GM12878 (cell line): ENCODE measurements around the gene CLEC17A. TPM values are rescaled to one million over a fixed set of nuclear protein-coding genes. Genes with fewer than 3 reads are reported as not detected.

ENCODE experiments used
- ASH2L ChIP-seq: fragments of 300-600, 200-600 bp; sonication (generic); IDR thresholded peaks from 2 replicates; pipeline ENCODE4 v1.6.1; 2017; ENCODE audit warnings: low read depth, mild to moderate bottlenecking, borderline replicate concordance
- ATF7 ChIP-seq: fragments of 450-650 bp; IDR thresholded peaks from 2 replicates; pipeline ENCODE4 v1.6.1; 2016; ENCODE audit warnings: low read depth, mild to moderate bottlenecking
- CBFB ChIP-seq: IDR thresholded peaks from 2 replicates; pipeline ENCODE4 v1.6.1; 2016; ENCODE audit warnings: antibody characterized with exemption, low read depth
- EED ChIP-seq: sonication (generic); IDR thresholded peaks from 2 replicates; pipeline ENCODE4 v1.6.1; 2016; ENCODE audit warnings: antibody characterized with exemption, low read depth
- EP300 ChIP-seq, 2 experiments: fragments of 150-350 bp in 1 of 2; IDR thresholded peaks; 2 replicates each; pipeline ENCODE4 v1.6.1; 2011 to 2012; ENCODE audit warnings: low read depth in 2 of 2, low read length in 2 of 2, borderline replicate concordance in 1 of 2, improper control_type of control experiment in 1 of 2, inconsistent platforms in 1 of 2; ENCODE audit not compliant: control insufficient read depth in 1 of 2
- EZH2 ChIP-seq: IDR thresholded peaks from 2 replicates; pipeline ENCODE4 v1.6.1; 2012; ENCODE audit warnings: low read depth, mild to moderate bottlenecking, control low read depth, inconsistent platforms, low read length, borderline replicate concordance; ENCODE audit not compliant: control insufficient read depth
- GABPA ChIP-seq: IDR thresholded peaks from 2 replicates; pipeline ENCODE4 v1.6.1; 2014; ENCODE audit warnings: antibody characterized with exemption, low read depth, mild to moderate bottlenecking, inconsistent platforms
- IKZF1 ChIP-seq: fragments of 450-650 bp; conservative IDR thresholded peaks from 2 replicates; pipeline ENCODE4 v1.6.1; 2017; ENCODE audit warnings: antibody characterized with exemption, mild to moderate bottlenecking
- IKZF2 ChIP-seq, 2 experiments: fragments of 450-650 bp; IDR thresholded peaks; 2 replicates each; pipeline ENCODE4 v1.6.1; 2017; ENCODE audit warnings: mild to moderate bottlenecking in 2 of 2, moderate library complexity in 2 of 2
- JUND ChIP-seq: IDR thresholded peaks from 2 replicates; pipeline ENCODE4 v1.6.1; 2012; ENCODE audit warnings: low read depth, mild to moderate bottlenecking, low read length, improper control_type of control experiment, moderate library complexity
- KDM1A ChIP-seq: fragments of 200-600 bp; sonication (generic); IDR thresholded peaks from 2 replicates; pipeline ENCODE4 v1.6.1; 2016; ENCODE audit warnings: borderline replicate concordance
- MEF2B ChIP-seq: fragments of 450-650 bp; IDR thresholded peaks from 2 replicates; pipeline ENCODE4 v1.6.1; 2018; ENCODE audit warnings: mild to moderate bottlenecking, moderate library complexity; ENCODE audit not compliant: partially characterized antibody, poor library complexity, severe bottlenecking
- MTA3 ChIP-seq: IDR thresholded peaks from 2 replicates; pipeline ENCODE4 v1.6.1; 2012; ENCODE audit warnings: low read length, inconsistent platforms, borderline replicate concordance
- NBN ChIP-seq: fragments of 450-650 bp; IDR thresholded peaks from 2 replicates; pipeline ENCODE4 v1.6.1; 2016
- NR2F1 ChIP-seq: fragments of 450-650 bp; conservative IDR thresholded peaks from 2 replicates; pipeline ENCODE4 v1.6.1; 2017; ENCODE audit warnings: mild to moderate bottlenecking
- POLR2AphosphoS2 ChIP-seq: IDR thresholded peaks from 2 replicates; pipeline ENCODE4 v1.6.1; 2011; ENCODE audit warnings: low read depth, mild to moderate bottlenecking, low read length, improper control_type of control experiment, moderate library complexity
- RUNX3 ChIP-seq: IDR thresholded peaks from 2 replicates; pipeline ENCODE4 v1.6.1; 2012; ENCODE audit warnings: low read length, inconsistent platforms
- SMC3 ChIP-seq: IDR thresholded peaks from 2 replicates; pipeline ENCODE4 v1.6.1; 2011; ENCODE audit warnings: low read length, improper control_type of control experiment, borderline replicate concordance
- SPI1 ChIP-seq: IDR thresholded peaks from 2 replicates; pipeline ENCODE4 v1.6.1; 2011; ENCODE audit warnings: low read depth, mild to moderate bottlenecking, low read length, moderate library complexity, borderline replicate concordance; ENCODE audit not compliant: insufficient read depth
- TCF12 ChIP-seq: IDR thresholded peaks from 2 replicates; pipeline ENCODE4 v1.6.1; 2011; ENCODE audit warnings: low read depth, mild to moderate bottlenecking, low read length
- ZNF24 ChIP-seq: fragments of 450-650 bp; IDR thresholded peaks from 2 replicates; pipeline ENCODE4 v1.6.1; 2017; ENCODE audit warnings: antibody characterized with exemption, mild to moderate bottlenecking
- polyA plus RNA-seq, 11 experiments: library from polyadenylated mRNA; depleted of rRNA in 4 of 11; unstranded in 6 of 11; stranded (reverse) in 5 of 11; fragments of >200 nt; fragmentation: Nextera tagmentation in 4 of 11; fragmentation: Illumina TruSeq in 1 of 11; extraction: Ambion mirVana in 4 of 11; extraction: Trizol in 1 of 11; gene quantifications; 1 replicate in 1 of 11; 2 replicates in 10 of 11; pipeline versions ENCODE4 v1.2.1 to v1.2.3, GENCODE V29; 2011 to 2016; ENCODE audit warnings: inconsistent platforms in 2 of 11, missing spikeins in 2 of 11, low read depth in 1 of 11
- total RNA-seq, 4 experiments: library from RNA; depleted of rRNA in 3 of 4; stranded (reverse); fragments of >200 nt in 3 of 4; fragmentation: Illumina TruSeq in 1 of 4; extraction: Trizol in 1 of 4; gene quantifications; 2 replicates each; pipeline versions ENCODE4 v1.2.1 to v1.2.3, GENCODE V29; 2013 to 2021
- TF ChIP-seq, protein P1 (sequence below): fragments of 450-650 bp; IDR thresholded peaks from 2 replicates; pipeline ENCODE4 v1.6.1; 2018; ENCODE audit warnings: mild to moderate bottlenecking, low read depth, moderate library complexity; ENCODE audit not compliant: partially characterized antibody
- TF ChIP-seq, protein P2 (sequence below): fragments of 450-650 bp; IDR thresholded peaks from 2 replicates; pipeline ENCODE4 v1.6.1; 2017; ENCODE audit warnings: low read depth, mild to moderate bottlenecking, moderate library complexity

The CLEC17A gene
- total and polyA plus RNA-seq, 10 of the 15 experiments (the other 5 are each of a cell fraction or from before 2014, with no cell fraction given) = 12.9 to 131 (median 97.3) TPM

DNA sequence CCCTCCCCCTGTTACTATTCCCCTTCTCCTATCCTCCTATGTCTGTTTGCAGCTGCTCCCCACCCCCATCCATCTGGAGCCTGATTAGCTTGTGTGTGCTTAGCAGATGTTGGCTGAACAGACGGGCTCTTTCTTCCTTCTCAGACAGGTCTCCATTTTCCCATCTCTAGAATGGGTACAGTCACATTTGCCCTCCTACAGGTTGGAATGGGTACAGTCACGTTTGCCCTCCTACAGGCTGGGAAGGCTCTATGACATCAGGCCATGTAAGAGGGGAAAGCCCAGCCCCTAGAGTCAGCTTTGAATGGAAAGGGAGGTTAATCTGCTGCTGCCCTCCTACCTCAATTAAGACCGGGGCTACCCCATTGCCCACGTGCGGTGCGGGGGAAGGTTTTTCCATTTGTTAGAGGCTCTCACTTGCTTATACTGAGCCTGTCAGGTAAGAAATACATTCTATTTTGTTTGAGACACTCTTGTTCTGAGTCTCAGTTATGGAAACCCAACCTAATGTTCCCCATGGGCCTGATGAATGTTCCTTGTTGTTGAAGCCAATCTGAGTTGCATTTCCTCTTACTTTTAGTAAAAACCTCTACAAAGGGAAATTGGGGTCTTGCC lies 2.2 kb upstream of the CLEC17A start (continued):
- TF ChIP-seq IKZF1 = peak; percentile 90
- TF ChIP-seq, protein P1, sequence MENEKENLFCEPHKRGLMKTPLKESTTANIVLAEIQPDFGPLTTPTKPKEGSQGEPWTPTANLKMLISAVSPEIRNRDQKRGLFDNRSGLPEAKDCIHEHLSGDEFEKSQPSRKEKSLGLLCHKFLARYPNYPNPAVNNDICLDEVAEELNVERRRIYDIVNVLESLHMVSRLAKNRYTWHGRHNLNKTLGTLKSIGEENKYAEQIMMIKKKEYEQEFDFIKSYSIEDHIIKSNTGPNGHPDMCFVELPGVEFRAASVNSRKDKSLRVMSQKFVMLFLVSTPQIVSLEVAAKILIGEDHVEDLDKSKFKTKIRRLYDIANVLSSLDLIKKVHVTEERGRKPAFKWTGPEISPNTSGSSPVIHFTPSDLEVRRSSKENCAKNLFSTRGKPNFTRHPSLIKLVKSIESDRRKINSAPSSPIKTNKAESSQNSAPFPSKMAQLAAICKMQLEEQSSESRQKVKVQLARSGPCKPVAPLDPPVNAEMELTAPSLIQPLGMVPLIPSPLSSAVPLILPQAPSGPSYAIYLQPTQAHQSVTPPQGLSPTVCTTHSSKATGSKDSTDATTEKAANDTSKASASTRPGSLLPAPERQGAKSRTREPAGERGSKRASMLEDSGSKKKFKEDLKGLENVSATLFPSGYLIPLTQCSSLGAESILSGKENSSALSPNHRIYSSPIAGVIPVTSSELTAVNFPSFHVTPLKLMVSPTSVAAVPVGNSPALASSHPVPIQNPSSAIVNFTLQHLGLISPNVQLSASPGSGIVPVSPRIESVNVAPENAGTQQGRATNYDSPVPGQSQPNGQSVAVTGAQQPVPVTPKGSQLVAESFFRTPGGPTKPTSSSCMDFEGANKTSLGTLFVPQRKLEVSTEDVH = no peak
- TF ChIP-seq IKZF2 (IDR thresholded peaks at IDR 0.05) = peak; percentile 85 to 86
- TF ChIP-seq EP300 (IDR thresholded peaks at IDR 0.05; ENCODE audit: borderline replicate concordance in 1 of 2, control insufficient read depth in 1 of 2, low read depth in 2 of 2, low read length in 2 of 2) = peak in 1 of 2 experiments; percentile 44; a peak in 1 of 4 replicates
- TF ChIP-seq RUNX3 = peak; percentile 64
- 0 out of 2 replicates have a peak, but pooled peaks have one; percentile 24 for TF ChIP-seq TCF12
- TF ChIP-seq EZH2 = no peak
- no peak for TF ChIP-seq MTA3
- peak; percentile 22; the same call in 1 of the 2 replicates for TF ChIP-seq CBFB
- TF ChIP-seq MEF2B = peak; percentile 76
- no peak for TF ChIP-seq SMC3
- TF ChIP-seq POLR2AphosphoS2 = no peak
- TF ChIP-seq EED = peak; percentile 82
- no peak for TF ChIP-seq ASH2L
- TF ChIP-seq NBN = peak; percentile 80; the same call in 1 of the 2 replicates
- TF ChIP-seq, protein P2, sequence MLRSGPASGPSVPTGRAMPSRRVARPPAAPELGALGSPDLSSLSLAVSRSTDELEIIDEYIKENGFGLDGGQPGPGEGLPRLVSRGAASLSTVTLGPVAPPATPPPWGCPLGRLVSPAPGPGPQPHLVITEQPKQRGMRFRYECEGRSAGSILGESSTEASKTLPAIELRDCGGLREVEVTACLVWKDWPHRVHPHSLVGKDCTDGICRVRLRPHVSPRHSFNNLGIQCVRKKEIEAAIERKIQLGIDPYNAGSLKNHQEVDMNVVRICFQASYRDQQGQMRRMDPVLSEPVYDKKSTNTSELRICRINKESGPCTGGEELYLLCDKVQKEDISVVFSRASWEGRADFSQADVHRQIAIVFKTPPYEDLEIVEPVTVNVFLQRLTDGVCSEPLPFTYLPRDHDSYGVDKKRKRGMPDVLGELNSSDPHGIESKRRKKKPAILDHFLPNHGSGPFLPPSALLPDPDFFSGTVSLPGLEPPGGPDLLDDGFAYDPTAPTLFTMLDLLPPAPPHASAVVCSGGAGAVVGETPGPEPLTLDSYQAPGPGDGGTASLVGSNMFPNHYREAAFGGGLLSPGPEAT = peak; percentile 88; the same call in 1 of the 2 replicates
- 0 out of 2 replicates have a peak, but pooled peaks have one; percentile 12 for TF ChIP-seq JUND
- TF ChIP-seq ZNF24 = 0 out of 2 replicates have a peak, but pooled peaks have one; percentile 14
- TF ChIP-seq GABPA = no peak
- peak; percentile 92 for TF ChIP-seq NR2F1
- 0 out of 2 replicates have a peak, but pooled peaks have one; percentile 34 for TF ChIP-seq SPI1
- TF ChIP-seq KDM1A = 0 out of 2 replicates have a peak, but pooled peaks have one; percentile 63
- peak; percentile 88 for TF ChIP-seq ATF7
- TF ChIP-seq, all 136 proteins: peak for 42
